ENCODE measurements around the gene KCNG2. TPM values are rescaled to one million over a fixed set of nuclear protein-coding genes. Genes with fewer than 3 reads are reported as not detected.

KCNG2 gene
- total RNA-seq, 4 donors from 2014 or later: 0.41 to 6.7 TPM; not detected in 2

DNA sequence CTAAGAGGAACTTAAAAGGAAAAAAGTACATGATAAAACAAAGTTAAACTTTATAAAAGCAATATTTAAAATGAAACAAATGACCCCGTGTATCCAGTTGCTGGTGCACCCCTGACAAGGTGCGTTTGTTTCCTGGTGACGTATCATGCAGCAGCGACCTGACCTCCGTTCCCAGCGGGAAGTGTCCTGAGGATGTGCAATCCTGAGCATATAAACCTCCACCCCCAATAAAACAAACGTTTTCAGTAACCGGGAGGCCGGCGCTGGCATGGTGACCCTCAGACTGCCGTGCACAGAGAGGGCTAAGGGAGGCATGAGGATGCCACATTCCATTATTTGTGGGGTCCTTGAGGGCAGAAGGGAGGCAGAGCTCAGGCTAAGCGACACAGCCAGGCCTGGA is 138.9 kb downstream of the KCNG2 start:
- TF ChIP-seq EP300 (IDR thresholded peaks at IDR 0.05; ENCODE audit: low read depth): no peak
- TF ChIP-seq, protein P1, sequence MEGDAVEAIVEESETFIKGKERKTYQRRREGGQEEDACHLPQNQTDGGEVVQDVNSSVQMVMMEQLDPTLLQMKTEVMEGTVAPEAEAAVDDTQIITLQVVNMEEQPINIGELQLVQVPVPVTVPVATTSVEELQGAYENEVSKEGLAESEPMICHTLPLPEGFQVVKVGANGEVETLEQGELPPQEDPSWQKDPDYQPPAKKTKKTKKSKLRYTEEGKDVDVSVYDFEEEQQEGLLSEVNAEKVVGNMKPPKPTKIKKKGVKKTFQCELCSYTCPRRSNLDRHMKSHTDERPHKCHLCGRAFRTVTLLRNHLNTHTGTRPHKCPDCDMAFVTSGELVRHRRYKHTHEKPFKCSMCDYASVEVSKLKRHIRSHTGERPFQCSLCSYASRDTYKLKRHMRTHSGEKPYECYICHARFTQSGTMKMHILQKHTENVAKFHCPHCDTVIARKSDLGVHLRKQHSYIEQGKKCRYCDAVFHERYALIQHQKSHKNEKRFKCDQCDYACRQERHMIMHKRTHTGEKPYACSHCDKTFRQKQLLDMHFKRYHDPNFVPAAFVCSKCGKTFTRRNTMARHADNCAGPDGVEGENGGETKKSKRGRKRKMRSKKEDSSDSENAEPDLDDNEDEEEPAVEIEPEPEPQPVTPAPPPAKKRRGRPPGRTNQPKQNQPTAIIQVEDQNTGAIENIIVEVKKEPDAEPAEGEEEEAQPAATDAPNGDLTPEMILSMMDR (IDR thresholded peaks at IDR 0.05): no peak
- TF ChIP-seq POLR2A (IDR thresholded peaks at IDR 0.05): no peak
- TF ChIP-seq POLR2AphosphoS5 (IDR thresholded peaks at IDR 0.05): no peak
- WGBS, 2 donors (ENCODE audit: low coverage in 1 of 2): 82 to 85% methylated on average over 11 to 12 of the region's 12 CpGs
- H3K9me3 ChIP-seq: peaks cover 9 to 13% of the 10 kb centered on the region in 2 donors
- in situ Hi-C loops (cut with MboI; ENCODE audit: low pct_ligation_motif_present in 1 of 4, low pct_unique_long_range_greater_than_20kb in 1 of 4, low sequenced_read_pairs in 3 of 4): no loop called here
- H3K36me3 ChIP-seq: peaks cover 0 to 10% (median 3%) of the 10 kb centered on the region in 4 donors
- intact Hi-C loops (cut with DNase I; ENCODE audit: low total_unique reads): no loop called here
- H3K4me1 ChIP-seq: peaks cover 0 to 76% (median 42%) of the 10 kb centered on the region in 4 donors
- DNase-seq: peak; percentile 44
- H3K27me3 ChIP-seq: no peaks in the 10 kb centered on the region
- peak overlapping the region in 3 of 4 donors; percentile 69 to 84 (median 74) for H3K27ac ChIP-seq
- H3K4me3 ChIP-seq: no peak overlapping the region

DNA sequence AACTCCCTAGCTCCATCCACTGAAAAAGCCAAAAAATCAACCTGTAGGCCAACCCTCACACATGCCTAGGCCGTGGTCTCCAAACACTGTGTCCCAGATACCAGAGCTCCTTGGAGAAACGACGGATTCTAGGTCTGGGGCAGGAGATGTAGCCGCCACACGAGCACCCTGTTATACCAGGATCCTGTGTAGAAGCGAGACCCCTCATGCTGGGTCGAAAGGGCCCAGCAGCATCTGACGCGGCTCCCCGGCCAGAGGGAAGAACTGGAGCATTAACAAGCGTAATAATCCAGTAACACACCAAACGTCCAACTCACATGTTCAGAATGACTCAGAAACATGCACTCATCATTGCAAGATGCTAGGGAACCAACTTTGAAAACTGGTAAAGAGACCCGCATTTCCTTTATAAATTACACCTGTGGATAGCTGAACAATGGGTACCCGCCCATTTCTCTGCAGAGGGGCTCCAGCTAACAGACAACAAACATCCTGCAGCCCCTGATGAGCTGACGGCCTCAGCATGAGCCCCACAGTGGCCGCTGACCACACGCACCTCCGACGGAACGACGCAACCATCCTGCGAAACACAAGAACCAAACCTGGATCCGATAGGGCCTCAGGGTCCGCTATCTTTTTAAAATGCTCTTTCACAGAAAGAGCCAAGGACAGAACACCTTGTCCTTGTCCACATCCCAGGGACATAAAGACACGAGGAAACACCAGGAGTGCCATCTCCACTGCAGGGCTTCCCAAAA is 139.5 kb downstream of the KCNG2 start:
- Histone ChIP-seq H3K27ac (peak overlapping the region in 3 of 4 donors; percentile 69 to 84 (median 74)), H3K4me3 (no peak overlapping the region), H3K4me1 (peaks cover 3 to 82% (median 47%) of the 10 kb centered on the region in 4 donors), H3K9me3 (peaks cover 9 to 11% of the 10 kb centered on the region in 2 donors), H3K36me3 (peaks cover 0 to 13% (median 6%) of the 10 kb centered on the region in 4 donors), H3K27me3 (no peaks in the 10 kb centered on the region)
- TF ChIP-seq EP300 (IDR thresholded peaks at IDR 0.05; ENCODE audit: low read depth) (no peak), POLR2AphosphoS5 (IDR thresholded peaks at IDR 0.05) (no peak), POLR2A (IDR thresholded peaks at IDR 0.05) (no peak)
- TF ChIP-seq, protein P1 (IDR thresholded peaks at IDR 0.05): no peak
- peak; percentile 6 for DNase-seq
- intact Hi-C loops (cut with DNase I; ENCODE audit: low total_unique reads): no loop called here
- 80 to 97% methylated on average over 2 to 25 of the region's 25 CpGs for WGBS, 2 donors (ENCODE audit: low coverage in 1 of 2)
- in situ Hi-C loops (cut with MboI; ENCODE audit: low pct_ligation_motif_present in 1 of 4, low pct_unique_long_range_greater_than_20kb in 1 of 4, low sequenced_read_pairs in 3 of 4): no loop called here

DNA sequence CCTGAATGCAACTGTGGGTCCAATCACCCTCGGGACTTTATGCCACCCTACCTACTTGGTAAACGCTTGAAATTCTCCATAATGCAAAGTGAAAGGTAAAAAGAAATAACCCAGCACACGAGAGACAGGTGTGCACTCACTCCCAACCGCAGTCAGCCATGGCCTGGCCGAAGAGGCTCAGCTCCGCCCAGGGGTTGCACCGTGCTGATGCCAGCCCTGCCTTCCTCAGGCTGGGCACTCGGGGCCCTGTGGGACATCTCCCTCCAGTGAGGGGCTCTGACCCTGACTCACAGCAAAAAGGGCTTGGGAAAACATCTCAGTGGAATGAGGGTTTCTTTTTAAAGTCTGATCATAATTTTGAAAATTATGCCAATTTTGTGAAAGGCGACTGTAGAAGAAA is 140.5 kb downstream of the KCNG2 start:
- H3K4me1 ChIP-seq: peaks cover 5 to 88% (median 52%) of the 10 kb centered on the region in 4 donors
- no peaks in the 10 kb centered on the region for H3K27me3 ChIP-seq
- in situ Hi-C loops (cut with MboI; ENCODE audit: low pct_ligation_motif_present in 1 of 4, low pct_unique_long_range_greater_than_20kb in 1 of 4, low sequenced_read_pairs in 3 of 4) (no loop called here), intact Hi-C loops (cut with DNase I; ENCODE audit: low total_unique reads) (no loop called here)
- TF ChIP-seq, protein P1 (IDR thresholded peaks at IDR 0.05): no peak
- no peak for TF ChIP-seq POLR2A (IDR thresholded peaks at IDR 0.05)
- no peak for TF ChIP-seq EP300 (IDR thresholded peaks at IDR 0.05; ENCODE audit: low read depth)
- no peak for TF ChIP-seq POLR2AphosphoS5 (IDR thresholded peaks at IDR 0.05)
- peaks cover 0 to 13% (median 6%) of the 10 kb centered on the region in 4 donors for H3K36me3 ChIP-seq
- H3K9me3 ChIP-seq: peaks cover 3 to 5% of the 10 kb centered on the region in 2 donors
- DNase-seq: peak; percentile 20
- H3K27ac ChIP-seq: peak overlapping the region in 2 of 4 donors; percentile 20 to 84
- WGBS, 2 donors (ENCODE audit: low coverage in 1 of 2): 53 to 67% methylated on average over 2 to 9 of the region's 9 CpGs
- H3K4me3 ChIP-seq: no peak overlapping the region

DNA sequence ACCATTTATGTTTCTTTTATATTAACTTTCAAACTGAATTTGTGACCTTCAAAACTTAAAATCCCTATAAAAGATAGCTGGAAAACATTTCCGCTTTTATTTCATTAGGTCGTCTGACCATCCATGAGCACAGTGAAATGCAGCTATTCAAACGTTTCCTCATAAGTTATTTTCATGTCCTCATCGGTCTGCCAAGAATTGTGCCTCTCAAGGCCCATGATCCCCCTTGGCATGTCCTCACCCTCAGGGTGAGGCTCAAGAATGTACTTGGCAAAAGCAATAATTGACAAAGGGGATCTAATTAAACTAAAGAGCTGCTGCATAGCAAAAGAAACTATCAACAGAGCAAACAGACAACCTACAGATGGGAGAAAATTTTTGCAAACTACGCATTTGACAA is 141.4 kb downstream of the KCNG2 start:
- TF ChIP-seq EP300 (IDR thresholded peaks at IDR 0.05; ENCODE audit: low read depth) (no peak), POLR2AphosphoS5 (IDR thresholded peaks at IDR 0.05) (no peak), POLR2A (IDR thresholded peaks at IDR 0.05) (no peak)
- TF ChIP-seq, protein P1 (IDR thresholded peaks at IDR 0.05): no peak

More for the DNA sequence above, 141.4 kb downstream of the KCNG2 start:
- H3K9me3 ChIP-seq: no peaks in the 10 kb centered on the region
- in situ Hi-C loops (cut with MboI; ENCODE audit: low pct_ligation_motif_present in 1 of 4, low pct_unique_long_range_greater_than_20kb in 1 of 4, low sequenced_read_pairs in 3 of 4) (no loop called here), intact Hi-C loops (cut with DNase I; ENCODE audit: low total_unique reads) (no loop called here)
- H3K27me3 ChIP-seq: no peaks in the 10 kb centered on the region
- DNase-seq: peak; percentile 9
- no peak overlapping the region for H3K4me3 ChIP-seq
- 63 to 73% methylated on average over 5 of the region's 5 CpGs for WGBS, 2 donors (ENCODE audit: low coverage in 1 of 2)
- peaks cover 0 to 13% (median 2%) of the 10 kb centered on the region in 4 donors for H3K36me3 ChIP-seq
- H3K4me1 ChIP-seq: peaks cover 5 to 89% (median 56%) of the 10 kb centered on the region in 4 donors
- H3K27ac ChIP-seq: peak overlapping the region in 1 of 4 donors; percentile 10

Measured in transverse colon (tissue), 4 donors.